Gastroesophageal sphincter (tissue), 4 donors: ENCODE results near the gene ARHGEF37. TPM values are rescaled to one million over a fixed set of nuclear protein-coding genes. Genes with fewer than 3 reads are reported as not detected.
A peak's percentile ranks its signal among the peaks of the same experiment; 100 is the strongest.

Experiments used
- ATAC-seq: fragments of 150-250 bp; one replicate; pipeline ENCODE4 v1.9.1; 2016; ENCODE audit warnings: mild to moderate bottlenecking, moderate library complexity
- H3K27ac ChIP-seq, 4 donors: fragments of 200-600 bp; sonication (generic) in 3 of 4; 1 replicate in 3 of 4; 2 replicates in 1 of 4; pipeline ENCODE4 v1.5.1; 2016 to 2019
- H3K27me3 ChIP-seq: fragments of 200-600 bp; sonication (generic); one replicate; pipeline ENCODE4 v1.5.1; 2019
- H3K36me3 ChIP-seq, 2 donors: fragments of 200-600 bp; sonication (generic); one replicate each; pipeline ENCODE4 v1.5.1; 2019; ENCODE audit warnings: control low read depth in 1 of 2
- H3K4me1 ChIP-seq, 3 donors: fragments of 200-600 bp; sonication (generic); 1 replicate in 2 of 3; 2 replicates in 1 of 3; pipeline ENCODE4 v1.5.1; 2016 to 2019; ENCODE audit warnings: control low read depth in 2 of 3
- H3K4me3 ChIP-seq, 2 donors: fragments of 200-600 bp; sonication (generic); one replicate each; pipeline ENCODE4 v1.5.1; 2019; ENCODE audit warnings: mild to moderate bottlenecking in 1 of 2, moderate library complexity in 1 of 2
- H3K9me3 ChIP-seq, 3 donors: fragments of 200-600 bp; sonication (generic); one replicate each; pipeline ENCODE4 v1.5.1; 2017 to 2019; ENCODE audit warnings: control low read depth in 2 of 3
- CTCF ChIP-seq, 4 experiments: fragments of 200-600 bp in 2 of 4; fragments of 450-650 bp in 2 of 4; sonication (generic) in 1 of 4; IDR thresholded peaks; one replicate each; pipeline ENCODE4 v1.5.1; 2017 to 2019; ENCODE audit warnings: antibody characterized with exemption in 4 of 4, mild to moderate bottlenecking in 2 of 4, moderate library complexity in 2 of 4
- EP300 ChIP-seq: sonication (generic); formaldehyde crosslinking; IDR thresholded peaks from one replicate; pipeline ENCODE4 v1.6.1; 2017; ENCODE audit warnings: antibody characterized with exemption, mild to moderate bottlenecking
- POLR2A ChIP-seq, 2 donors: fragments of 450-650 bp; IDR thresholded peaks; one replicate each; pipeline ENCODE4 v1.6.1; 2017; ENCODE audit warnings: antibody characterized with exemption in 2 of 2, mild to moderate bottlenecking in 2 of 2, moderate library complexity in 1 of 2
- POLR2AphosphoS5 ChIP-seq: sonication (generic); formaldehyde crosslinking; IDR thresholded peaks from one replicate; pipeline ENCODE4 v1.6.1; 2017; ENCODE audit warnings: antibody characterized with exemption
- WGBS, 2 donors: methylation state at CpG; one replicate each; pipeline ENCODE4 v1.1.5; 2018; ENCODE audit warnings: low coverage in 1 of 2; 5-methylcytosine and 5-hydroxymethylcytosine counted together
- total RNA-seq, 4 donors: library from RNA; depleted of rRNA; stranded (reverse); fragments of >200 nt; gene quantifications; one replicate each; pipeline ENCODE4 v1.1.0, GENCODE V29; 2016

ARHGEF37 gene
- total RNA-seq, 4 donors from 2014 or later: 13.5 to 30.6 (median 20.1) TPM

- H3K27me3 ChIP-seq: no peaks in the 10 kb centered on the region
- no peak overlapping the region for H3K27ac ChIP-seq
- H3K36me3 ChIP-seq: no peaks in the 10 kb centered on the region
- H3K4me3 ChIP-seq: no peak overlapping the region
- TF ChIP-seq POLR2AphosphoS5: no peak
- TF ChIP-seq CTCF (IDR thresholded peaks at IDR 0.05): no peak
- TF ChIP-seq EP300: no peak
- TF ChIP-seq POLR2A (IDR thresholded peaks at IDR 0.05): no peak
- no peak for ATAC-seq
- WGBS, 2 donors: 67 to 92% methylated on average over 3 of the region's 3 CpGs
- H3K9me3 ChIP-seq: no peaks in the 10 kb centered on the region
- H3K4me1 ChIP-seq: peaks cover 0 to 1% (median 0%) of the 10 kb centered on the region in 3 donors
Observed at GRCh38 chr5:149575131-149575530, 6.2 kb upstream of the ARHGEF37 start.

GRCh38 chr5:149576021-149576420 is 5.3 kb upstream of the ARHGEF37 start:
- H3K4me3 ChIP-seq: no peak overlapping the region
- no peak for ATAC-seq
- H3K27me3 ChIP-seq: no peaks in the 10 kb centered on the region
- H3K27ac ChIP-seq: no peak overlapping the region
- peaks cover 0 to 10% (median 0%) of the 10 kb centered on the region in 3 donors for H3K4me1 ChIP-seq
- no peaks in the 10 kb centered on the region for H3K36me3 ChIP-seq
- H3K9me3 ChIP-seq: no peaks in the 10 kb centered on the region
- TF ChIP-seq POLR2A (IDR thresholded peaks at IDR 0.05) (no peak), POLR2AphosphoS5 (no peak), EP300 (no peak), CTCF (IDR thresholded peaks at IDR 0.05) (no peak)
- 71 to 93% methylated on average over 3 of the region's 3 CpGs for WGBS, 2 donors

GRCh38 chr5:149578896-149579295 is 2.4 kb upstream of the ARHGEF37 start:
- Histone ChIP-seq H3K9me3 (no peaks in the 10 kb centered on the region), H3K4me1 (peaks cover 0 to 33% (median 8%) of the 10 kb centered on the region in 3 donors), H3K36me3 (no peaks in the 10 kb centered on the region), H3K27ac (no peak overlapping the region), H3K4me3 (no peak overlapping the region), H3K27me3 (no peaks in the 10 kb centered on the region)
- WGBS, 2 donors: 72 to 82% methylated on average over 5 of the region's 5 CpGs
- no peak for ATAC-seq
- no peak for TF ChIP-seq POLR2AphosphoS5
- TF ChIP-seq EP300: no peak

GRCh38 chr5:149580808-149581191 is 498 bp upstream of the ARHGEF37 start:
- Histone ChIP-seq H3K36me3 (no peaks in the 10 kb centered on the region), H3K4me1 (peaks cover 0 to 45% (median 10%) of the 10 kb centered on the region in 3 donors), H3K27ac (peak overlapping the region; percentile 32 to 91 (median 85)), H3K4me3 (peak overlapping the region; percentile 32 to 61), H3K9me3 (no peaks in the 10 kb centered on the region), H3K27me3 (no peaks in the 10 kb centered on the region)
- TF ChIP-seq POLR2AphosphoS5 (no peak), EP300 (no peak), CTCF (IDR thresholded peaks at IDR 0.05) (no peak), POLR2A (IDR thresholded peaks at IDR 0.05) (no peak)
- WGBS, 2 donors: 72 to 100% methylated on average over 2 to 3 of the region's 10 CpGs
- peak; percentile 27 for ATAC-seq

GRCh38 chr5:149581931-149582768 is 852 bp downstream of the ARHGEF37 start:
- H3K4me1 ChIP-seq: peaks cover 5 to 58% (median 19%) of the 10 kb centered on the region in 3 donors
- peak overlapping the region; percentile 51 to 91 (median 85) for H3K27ac ChIP-seq
- no peaks in the 10 kb centered on the region for H3K27me3 ChIP-seq
- H3K36me3 ChIP-seq: no peaks in the 10 kb centered on the region
- H3K9me3 ChIP-seq: no peaks in the 10 kb centered on the region
- peak overlapping the region; percentile 32 to 61 for H3K4me3 ChIP-seq
- ATAC-seq: no peak
- 14 to 20% methylated on average over 6 to 7 of the region's 9 CpGs for WGBS, 2 donors
- no peak for TF ChIP-seq CTCF (IDR thresholded peaks at IDR 0.05)
- TF ChIP-seq POLR2AphosphoS5: peak; percentile 41
